DMS153 treated with DMSO at 0.1 percent for 48 hours (cell line): ENCODE measurements around the gene MILR1.
"Not testable (repeated sequence)": the region's sequence is repeated elsewhere in the genome, so short reads cannot be mapped to it uniquely, and the experiment has no call there.

Experiments
- DNase-seq: peaks from one replicate; lab custom pipeline; 2025; ENCODE audit not compliant: unreplicated experiment; lab: John Stamatoyannopoulos, UW

MILR1 gene

GRCh38 chr17:64466834-64467233 lies 17.9 kb downstream of the MILR1 start:
- DNase-seq: not testable (repeated sequence)

- DNase-seq: no peak
Observed at GRCh38 chr17:64470625-64471024, 21.7 kb downstream of the MILR1 start.

- DNase-seq: no peak
Observed at GRCh38 chr17:64471440-64471839, 22.5 kb downstream of the MILR1 start.

- no peak for DNase-seq
Observed at GRCh38 chr17:64472564-64472963, 23.6 kb downstream of the MILR1 start.

- no peak for DNase-seq
Observed at GRCh38 chr17:64477849-64478248, 28.9 kb downstream of the MILR1 start.

- no peak for DNase-seq
Observed at GRCh38 chr17:64480951-64481350, 32.0 kb downstream of the MILR1 start.

- DNase-seq: no peak
Observed at GRCh38 chr17:64484380-64484779, 35.5 kb downstream of the MILR1 start.

GRCh38 chr17:64488301-64488700 lies 39.4 kb downstream of the MILR1 start:
- no peak for DNase-seq

- no peak for DNase-seq
Observed at GRCh38 chr17:64491034-64491860, 42.3 kb downstream of the MILR1 start.

GRCh38 chr17:64491994-64492393 lies 43.1 kb downstream of the MILR1 start:
- DNase-seq: no peak

GRCh38 chr17:64492481-64493109 lies 43.7 kb downstream of the MILR1 start:
- DNase-seq: no peak

- DNase-seq: no peak
Observed at GRCh38 chr17:64494121-64494520, 45.2 kb downstream of the MILR1 start.

GRCh38 chr17:64495300-64495699 lies 46.4 kb downstream of the MILR1 start:
- not testable (repeated sequence) for DNase-seq

GRCh38 chr17:64496348-64496785 lies 47.5 kb downstream of the MILR1 start:
- DNase-seq: no peak

- DNase-seq: peak; percentile 79
Observed at GRCh38 chr17:64496786-64497564, 48.1 kb downstream of the MILR1 start, which contains the start of gene POLG2. POLG2 (minus strand) TSS chr17:64497054; CDS start chr17:64496968, 86 bp downstream.

- DNase-seq: no peak
Observed at GRCh38 chr17:64497565-64498035, 48.7 kb downstream of the MILR1 start.

GRCh38 chr17:64498308-64499203 lies 49.6 kb downstream of the MILR1 start:
- DNase-seq: no peak

GRCh38 chr17:64499805-64500486 lies 51.0 kb downstream of the MILR1 start:
- no peak for DNase-seq

- no peak for DNase-seq
Observed at GRCh38 chr17:64500487-64500859, 51.6 kb downstream of the MILR1 start.
